K562 (cell line): Measurements from ENCODE around the gene STYXL1. TPM values are rescaled to one million over a fixed set of nuclear protein-coding genes. Genes with fewer than 3 reads are reported as not detected.

Experiments used
- ADNP ChIP-seq: fragments of 200-800 bp; sonication (Bioruptor generic); IDR thresholded peaks from 2 replicates; pipeline ENCODE4 v1.6.1; 2016; ENCODE audit warnings: missing genetic modification characterization, missing compliant biosample characterization
- CBFA2T2 ChIP-seq: fragments of 450-650 bp; conservative IDR thresholded peaks from 2 replicates; pipeline ENCODE4 v1.6.1; 2017; ENCODE audit warnings: mild to moderate bottlenecking
- EP400 ChIP-seq: fragments of 450-650 bp; IDR thresholded peaks from 2 replicates; pipeline ENCODE4 v1.6.1; 2017; ENCODE audit warnings: antibody characterized with exemption, mild to moderate bottlenecking, moderate library complexity
- HDGF ChIP-seq: fragments of 450-650 bp; IDR thresholded peaks from 2 replicates; pipeline ENCODE4 v1.6.1; 2016
- POLR2A ChIP-seq: fragments of 450-650 bp; conservative IDR thresholded peaks from 2 replicates; pipeline ENCODE4 v1.6.1; 2016
- RBFOX2 ChIP-seq: fragments of 200-400 bp; formaldehyde crosslinking; IDR thresholded peaks from 2 replicates; pipeline ENCODE4 v1.6.1; 2017; ENCODE audit warnings: low read depth, mild to moderate bottlenecking, low read length, moderate library complexity
- RBM17 ChIP-seq: fragments of 200-400 bp; formaldehyde crosslinking; IDR thresholded peaks from 2 replicates; pipeline ENCODE4 v1.6.1; 2017; ENCODE audit warnings: low read depth, mild to moderate bottlenecking, low read length, borderline replicate concordance
- RUNX1 ChIP-seq: sonication (generic); IDR thresholded peaks from 2 replicates; pipeline ENCODE4 v1.6.1; 2016; ENCODE audit warnings: antibody characterized with exemption, low read depth
- SIN3B ChIP-seq: fragments of 450-650 bp; IDR thresholded peaks from 2 replicates; pipeline ENCODE4 v1.6.1; 2017; ENCODE audit warnings: low read depth, mild to moderate bottlenecking, moderate library complexity
- SMARCA4 ChIP-seq: fragments of 450-650 bp; IDR thresholded peaks from 2 replicates; pipeline ENCODE4 v1.6.1; 2016
- TCFL5 ChIP-seq: fragments of 250-450 bp; sonication (Bioruptor Pico); conservative IDR thresholded peaks from 2 replicates; pipeline ENCODE4 v1.6.1; 2021; ENCODE audit warnings: mild to moderate bottlenecking, moderate library complexity, matching md5 sums
- polyA plus RNA-seq, 8 experiments: library from polyadenylated mRNA; depleted of rRNA in 4 of 8; stranded (reverse) in 5 of 8; unstranded in 3 of 8; fragments of >200 nt; fragmentation: Nextera tagmentation in 2 of 8; fragmentation: Illumina TruSeq in 1 of 8; extraction: Ambion mirVana in 2 of 8; extraction: Trizol in 1 of 8; gene quantifications; 2 replicates each; pipeline versions ENCODE4 v1.2.1 to v1.2.3, GENCODE V29; 2011 to 2014; ENCODE audit warnings: inconsistent platforms in 1 of 8, missing spikeins in 1 of 8
- total RNA-seq, 7 experiments: library from RNA; depleted of rRNA in 6 of 7; stranded (reverse); fragments of >200 nt in 6 of 7; fragmentation: Illumina TruSeq in 2 of 7; extraction: Trizol in 2 of 7; gene quantifications; 2 replicates each; pipeline versions ENCODE4 v1.2.1 to v1.2.3, GENCODE V29; 2011 to 2021; ENCODE audit warnings: low replicate concordance in 1 of 7
- TF ChIP-seq, protein P1 (sequence below): sonication (generic); formaldehyde crosslinking; IDR thresholded peaks from 2 replicates; pipeline ENCODE4 v1.8.0; 2022; ENCODE audit warnings: mild to moderate bottlenecking, missing genetic modification reagents
- TF ChIP-seq, protein P2 (sequence below): conservative IDR thresholded peaks from 2 replicates; pipeline ENCODE4 v1.6.1; 2011; ENCODE audit warnings: low read depth, mild to moderate bottlenecking, low read length; ENCODE audit not compliant: control insufficient read depth

Gene STYXL1
- total and polyA plus RNA-seq, 9 of the 15 experiments (the other 6 are each of a cell fraction or from before 2014, with no cell fraction given), result 36.5 to 97.2 (median 49.9) TPM

DNA sequence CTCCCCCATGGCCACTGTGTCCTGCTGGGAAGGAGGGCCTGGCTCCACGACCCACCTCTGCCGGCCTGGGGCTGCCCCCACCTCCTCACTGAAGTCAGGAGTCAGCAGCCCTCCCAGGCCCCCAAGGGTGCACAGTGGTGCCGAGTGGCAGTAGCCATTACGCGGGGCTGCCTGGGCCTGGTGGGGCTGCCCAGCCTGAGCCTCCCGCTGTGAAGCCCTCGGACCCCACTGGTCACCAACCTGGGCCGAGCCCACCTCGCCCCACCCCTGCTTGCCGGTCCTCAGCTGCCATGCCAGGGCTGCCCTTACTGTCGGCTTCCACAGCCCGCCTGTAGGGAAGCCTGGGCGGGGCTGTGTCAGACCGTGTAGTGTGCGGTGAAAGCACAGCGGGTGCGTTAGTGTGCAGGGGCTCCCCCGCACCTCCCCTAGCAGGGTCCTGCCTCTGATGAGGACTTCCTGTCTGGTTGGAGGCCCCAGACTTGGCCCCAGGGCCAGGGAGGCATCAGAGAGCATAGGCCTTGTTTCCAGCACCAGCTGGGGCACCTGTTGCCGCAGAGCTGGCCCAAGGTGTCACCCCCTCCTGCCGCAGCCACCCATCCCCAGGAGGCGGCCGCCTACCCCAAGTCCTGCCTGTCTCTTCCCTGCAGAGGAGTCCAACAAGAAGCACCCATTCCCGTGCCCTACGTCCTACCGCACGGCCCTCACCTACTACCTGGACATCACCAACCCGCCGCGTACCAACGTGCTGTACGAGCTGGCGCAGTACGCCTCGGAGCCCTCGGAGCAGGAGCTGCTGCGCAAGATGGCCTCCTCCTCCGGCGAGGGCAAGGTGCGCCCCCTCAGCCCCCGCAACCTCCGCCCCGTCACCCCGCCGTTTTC, 63.4 kb downstream of the STYXL1 start (continued):
- TF ChIP-seq RBFOX2, result peak; percentile 19; the same call in 1 of the 2 replicates
- no peak for TF ChIP-seq SMARCA4
- TF ChIP-seq TCFL5 (CRISPR knock-in tag), result no peak
- TF ChIP-seq RBM17, result no peak
- no peak for TF ChIP-seq ADNP (tag)
- no peak for TF ChIP-seq RUNX1
- TF ChIP-seq POLR2A, result peak; percentile 16; the same call in 1 of the 2 replicates
- no peak for TF ChIP-seq CBFA2T2
- TF ChIP-seq, protein P1, sequence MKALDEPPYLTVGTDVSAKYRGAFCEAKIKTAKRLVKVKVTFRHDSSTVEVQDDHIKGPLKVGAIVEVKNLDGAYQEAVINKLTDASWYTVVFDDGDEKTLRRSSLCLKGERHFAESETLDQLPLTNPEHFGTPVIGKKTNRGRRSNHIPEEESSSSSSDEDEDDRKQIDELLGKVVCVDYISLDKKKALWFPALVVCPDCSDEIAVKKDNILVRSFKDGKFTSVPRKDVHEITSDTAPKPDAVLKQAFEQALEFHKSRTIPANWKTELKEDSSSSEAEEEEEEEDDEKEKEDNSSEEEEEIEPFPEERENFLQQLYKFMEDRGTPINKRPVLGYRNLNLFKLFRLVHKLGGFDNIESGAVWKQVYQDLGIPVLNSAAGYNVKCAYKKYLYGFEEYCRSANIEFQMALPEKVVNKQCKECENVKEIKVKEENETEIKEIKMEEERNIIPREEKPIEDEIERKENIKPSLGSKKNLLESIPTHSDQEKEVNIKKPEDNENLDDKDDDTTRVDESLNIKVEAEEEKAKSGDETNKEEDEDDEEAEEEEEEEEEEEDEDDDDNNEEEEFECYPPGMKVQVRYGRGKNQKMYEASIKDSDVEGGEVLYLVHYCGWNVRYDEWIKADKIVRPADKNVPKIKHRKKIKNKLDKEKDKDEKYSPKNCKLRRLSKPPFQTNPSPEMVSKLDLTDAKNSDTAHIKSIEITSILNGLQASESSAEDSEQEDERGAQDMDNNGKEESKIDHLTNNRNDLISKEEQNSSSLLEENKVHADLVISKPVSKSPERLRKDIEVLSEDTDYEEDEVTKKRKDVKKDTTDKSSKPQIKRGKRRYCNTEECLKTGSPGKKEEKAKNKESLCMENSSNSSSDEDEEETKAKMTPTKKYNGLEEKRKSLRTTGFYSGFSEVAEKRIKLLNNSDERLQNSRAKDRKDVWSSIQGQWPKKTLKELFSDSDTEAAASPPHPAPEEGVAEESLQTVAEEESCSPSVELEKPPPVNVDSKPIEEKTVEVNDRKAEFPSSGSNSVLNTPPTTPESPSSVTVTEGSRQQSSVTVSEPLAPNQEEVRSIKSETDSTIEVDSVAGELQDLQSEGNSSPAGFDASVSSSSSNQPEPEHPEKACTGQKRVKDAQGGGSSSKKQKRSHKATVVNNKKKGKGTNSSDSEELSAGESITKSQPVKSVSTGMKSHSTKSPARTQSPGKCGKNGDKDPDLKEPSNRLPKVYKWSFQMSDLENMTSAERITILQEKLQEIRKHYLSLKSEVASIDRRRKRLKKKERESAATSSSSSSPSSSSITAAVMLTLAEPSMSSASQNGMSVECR, result no peak
- TF ChIP-seq, protein P2, sequence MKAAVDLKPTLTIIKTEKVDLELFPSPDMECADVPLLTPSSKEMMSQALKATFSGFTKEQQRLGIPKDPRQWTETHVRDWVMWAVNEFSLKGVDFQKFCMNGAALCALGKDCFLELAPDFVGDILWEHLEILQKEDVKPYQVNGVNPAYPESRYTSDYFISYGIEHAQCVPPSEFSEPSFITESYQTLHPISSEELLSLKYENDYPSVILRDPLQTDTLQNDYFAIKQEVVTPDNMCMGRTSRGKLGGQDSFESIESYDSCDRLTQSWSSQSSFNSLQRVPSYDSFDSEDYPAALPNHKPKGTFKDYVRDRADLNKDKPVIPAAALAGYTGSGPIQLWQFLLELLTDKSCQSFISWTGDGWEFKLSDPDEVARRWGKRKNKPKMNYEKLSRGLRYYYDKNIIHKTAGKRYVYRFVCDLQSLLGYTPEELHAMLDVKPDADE, result no peak
- TF ChIP-seq SIN3B, result no peak
- TF ChIP-seq EP400, result no peak
- no peak for TF ChIP-seq HDGF
